A673 (cell line): ENCODE measurements around the gene AZIN2. TPM values are rescaled to one million over a fixed set of nuclear protein-coding genes. Genes with fewer than 3 reads are reported as not detected.

Experiments
- BruUV-seq: library from RNA; stranded (reverse); fragments of 400-500 nt; replicated peaks from 2 replicates; lab custom pipeline; 2021; lab: Mats Ljungman, UMichigan
- CTCF ChIA-PET: fragments of 300-600 bp; sonication (Branson Sonifier 250); formaldehyde crosslinking; loops from one replicate; lab custom pipeline; 2022; ENCODE audit warnings: antibody characterized with exemption; lab: Charles Lee
- POLR2A ChIA-PET: fragments of 300-600 bp; sonication (Branson Sonifier 250); formaldehyde crosslinking; loops from one replicate; lab custom pipeline; 2022; ENCODE audit warnings: antibody characterized with exemption; ENCODE audit not compliant: low non-redundant PET; lab: Charles Lee
- DNase-seq: peaks from one replicate; pipeline ENCODE4 v3.0.0-alpha.2; 2015; ENCODE audit warnings: low spot score
- H3K27ac ChIP-seq: fragments of 200-600 bp; sonication (generic); 2 replicates; pipeline ENCODE4 v1.5.1; 2016; ENCODE audit warnings: mixed run types, low read depth, mild to moderate bottlenecking, mixed read lengths, antibody characterized with exemption, low read length; ENCODE audit not compliant: poor library complexity, severe bottlenecking
- H3K27me3 ChIP-seq: fragments of 200-600 bp; sonication (generic); replicated peaks from 2 replicates; pipeline ENCODE4 v1.6.1; 2017; ENCODE audit warnings: mixed run types, low read depth, mild to moderate bottlenecking, mixed read lengths, antibody characterized with exemption, low read length; ENCODE audit not compliant: insufficient read depth, poor library complexity
- H3K36me3 ChIP-seq: fragments of 200-600 bp; sonication (generic); 2 replicates; pipeline ENCODE4 v1.6.1; 2016; ENCODE audit warnings: mixed run types, mild to moderate bottlenecking, mixed read lengths, antibody characterized with exemption, low read length; ENCODE audit not compliant: insufficient read depth, poor library complexity, severe bottlenecking
- H3K4me1 ChIP-seq: fragments of 200-600 bp; sonication (generic); 2 replicates; pipeline ENCODE4 v1.6.1; 2017; ENCODE audit warnings: mixed run types, mild to moderate bottlenecking, mixed read lengths, antibody characterized with exemption, low read length; ENCODE audit not compliant: insufficient read depth, poor library complexity, severe bottlenecking
- H3K4me3 ChIP-seq: fragments of 200-600 bp; sonication (generic); 2 replicates; pipeline ENCODE4 v1.5.1; 2016; ENCODE audit warnings: low read depth, mixed run types, mild to moderate bottlenecking, mixed read lengths, low read length; ENCODE audit not compliant: poor library complexity, severe bottlenecking
- H3K9me3 ChIP-seq: fragments of 200-600 bp; sonication (generic); 2 replicates; pipeline ENCODE4 v1.6.1; 2016; ENCODE audit warnings: mixed run types, low read depth, mild to moderate bottlenecking, mixed read lengths, antibody characterized with exemption, low read length; ENCODE audit not compliant: poor library complexity, severe bottlenecking
- CTCF ChIP-seq: fragments of 300-800, 200-600 bp; sonication (generic); conservative IDR thresholded peaks from 2 replicates; pipeline ENCODE4 v1.5.1; 2017; ENCODE audit warnings: low read depth, mild to moderate bottlenecking, antibody characterized with exemption, low read length, moderate library complexity, mixed read lengths
- EZH2 ChIP-seq: fragments of 200-600 bp; sonication (generic); IDR thresholded peaks from 2 replicates; pipeline ENCODE4 v1.6.1; 2017; ENCODE audit warnings: borderline replicate concordance, low read depth, mild to moderate bottlenecking, mixed read lengths, antibody characterized with exemption, low read length; ENCODE audit not compliant: poor library complexity, severe bottlenecking
- intact Hi-C: fragments of 100-400 bp; cut with micrococcal nuclease; formaldehyde crosslinking; loops from one replicate; pipeline ENCODE4 v1.10.0; 2022; ENCODE audit not compliant: unreplicated experiment
- total RNA-seq: library from RNA; stranded (reverse); gene quantifications from 2 replicates; pipeline ENCODE4 v1.2.3, GENCODE V29; 2021

Gene AZIN2
- total RNA-seq, 1 experiment from 2014 or later = 4.6 TPM

GRCh38 chr1:33147997-33148314 is 67.0 kb downstream of the AZIN2 start:
- TF ChIP-seq CTCF (peak; percentile 61), EZH2 (no peak)
- H3K36me3 ChIP-seq = no peaks in the 10 kb centered on the region
- no peaks in the 10 kb centered on the region for H3K27me3 ChIP-seq
- peaks cover 6% of the 10 kb centered on the region for H3K4me1 ChIP-seq
- no peak overlapping the region for H3K4me3 ChIP-seq
- peak; percentile 50 for DNase-seq
- ChIA-PET POLR2A (no interaction called here), CTCF (interaction anchor here (0.7 to 1.2 kb wide), 5 partner anchors 10 to 34 kb away, joined by 3 to 6 read pairs (median 4); no protein-coding TSS in a partner anchor)
- H3K27ac ChIP-seq = no peak overlapping the region
- BruUV-seq = no TSS peak
- intact Hi-C loops = no loop called here
- no peaks in the 10 kb centered on the region for H3K9me3 ChIP-seq

- ChIA-PET POLR2A (no interaction called here), CTCF (interaction anchor here (1.0 to 1.2 kb wide), 2 partner anchors 11 to 13 kb away, joined by 3 to 6 read pairs; no protein-coding TSS in a partner anchor)
- no TSS peak for BruUV-seq
- no peak overlapping the region for H3K4me3 ChIP-seq
- TF ChIP-seq CTCF = no peak
- TF ChIP-seq EZH2 = no peak
- H3K27ac ChIP-seq = no peak overlapping the region
- peaks cover 12% of the 10 kb centered on the region for H3K4me1 ChIP-seq
- intact Hi-C loops = no loop called here
- no peaks in the 10 kb centered on the region for H3K9me3 ChIP-seq
- H3K36me3 ChIP-seq = no peaks in the 10 kb centered on the region
- H3K27me3 ChIP-seq = no peaks in the 10 kb centered on the region
- no peak for DNase-seq
Measured at GRCh38 chr1:33148615-33149014, 67.7 kb downstream of the AZIN2 start.

- BruUV-seq = no TSS peak
- H3K4me1 ChIP-seq = peaks cover 14% of the 10 kb centered on the region
- H3K9me3 ChIP-seq = no peaks in the 10 kb centered on the region
- ChIA-PET POLR2A (no interaction called here), CTCF (no interaction called here)
- DNase-seq = no peak
- no peak overlapping the region for H3K27ac ChIP-seq
- no peaks in the 10 kb centered on the region for H3K27me3 ChIP-seq
- intact Hi-C loops = no loop called here
- TF ChIP-seq CTCF (no peak), EZH2 (no peak)
- no peak overlapping the region for H3K4me3 ChIP-seq
- H3K36me3 ChIP-seq = no peaks in the 10 kb centered on the region
Measured at GRCh38 chr1:33149453-33150190, 68.7 kb downstream of the AZIN2 start.
